Ascending aorta (tissue), 2 donors: ENCODE data around the gene CPED1. TPM values are rescaled to one million over a fixed set of nuclear protein-coding genes. Genes with fewer than 3 reads are reported as not detected.
A peak's percentile ranks its signal among the peaks of the same experiment; 100 is the strongest.
"Not testable (repeated sequence)": the region's sequence is repeated elsewhere in the genome, so short reads cannot be mapped to it uniquely, and the experiment has no call there.

Source experiments
- DNase-seq, 2 donors: peaks; one replicate each; pipeline ENCODE4 v3.0.0-alpha.2; 2019; ENCODE audit warnings: low spot score in 2 of 2
- H3K27ac ChIP-seq, 2 donors: fragments of 200-600 bp; sonication (generic); one replicate each; pipeline ENCODE4 v1.5.1; 2016 to 2017; ENCODE audit warnings: mild to moderate bottlenecking in 1 of 2
- H3K27me3 ChIP-seq: fragments of 200-600 bp; sonication (generic); one replicate; pipeline ENCODE4 v1.5.1; 2017
- H3K36me3 ChIP-seq, 2 donors: fragments of 200-600 bp; sonication (generic); one replicate each; pipeline ENCODE4 v1.5.1; 2016
- H3K4me1 ChIP-seq, 2 donors: fragments of 200-600 bp; sonication (generic); one replicate each; pipeline ENCODE4 v1.5.1; 2016 to 2017; ENCODE audit warnings: mild to moderate bottlenecking in 1 of 2
- H3K4me3 ChIP-seq, 2 donors: fragments of 200-600 bp; sonication (generic); one replicate each; pipeline ENCODE4 v1.5.1; 2016 to 2017; ENCODE audit warnings: mild to moderate bottlenecking in 1 of 2
- H3K9me3 ChIP-seq, 2 donors: fragments of 200-600 bp; sonication (generic); one replicate each; pipeline ENCODE4 v1.5.1; 2016
- CTCF ChIP-seq, 3 experiments: fragments of 200-600 bp in 2 of 3; fragments of 450-650 bp in 1 of 3; sonication (generic) in 2 of 3; IDR thresholded peaks; one replicate each; pipeline ENCODE4 v1.5.1; 2016 to 2019; ENCODE audit warnings: antibody characterized with exemption in 3 of 3, mild to moderate bottlenecking in 1 of 3, moderate library complexity in 1 of 3
- intact Hi-C: fragments of 100-400 bp; cut with DNase I; formaldehyde crosslinking; loops from one replicate; pipeline ENCODE4 v1.15.1; 2023
- total RNA-seq: library from RNA; depleted of rRNA; stranded (reverse); fragments of >200 nt; gene quantifications from one replicate; pipeline ENCODE4 v1.1.0, GENCODE V29; 2016

The CPED1 gene
- total RNA-seq, 1 donor from 2014 or later, result 69.5 TPM

GRCh38 chr7:121286742-121287734 lies 298.5 kb downstream of the CPED1 start:
- H3K4me3 ChIP-seq, result no peak overlapping the region
- TF ChIP-seq CTCF (IDR thresholded peaks at IDR 0.05), result no peak
- intact Hi-C loops, result no loop called here
- H3K27me3 ChIP-seq, result no peaks in the 10 kb centered on the region
- no peak for DNase-seq
- H3K9me3 ChIP-seq, result no peaks in the 10 kb centered on the region
- H3K36me3 ChIP-seq, result peaks cover 8 to 29% of the 10 kb centered on the region in 2 donors
- peak overlapping the region in 1 of 2 donors; percentile 16 for H3K27ac ChIP-seq
- H3K4me1 ChIP-seq, result no peaks in the 10 kb centered on the region

GRCh38 chr7:121288894-121289293 lies 300.4 kb downstream of the CPED1 start:
- Histone ChIP-seq H3K4me3 (no peak overlapping the region), H3K9me3 (no peaks in the 10 kb centered on the region), H3K27me3 (no peaks in the 10 kb centered on the region), H3K36me3 (peaks cover 15 to 28% of the 10 kb centered on the region in 2 donors), H3K27ac (peak overlapping the region in 1 of 2 donors; percentile 21), H3K4me1 (no peaks in the 10 kb centered on the region)
- TF ChIP-seq CTCF (IDR thresholded peaks at IDR 0.05), result no peak
- DNase-seq, result no peak
- intact Hi-C loops, result no loop called here

- DNase-seq, H3K9me3 ChIP-seq, H3K27ac ChIP-seq, H3K4me3 ChIP-seq, H3K4me1 ChIP-seq, intact Hi-C loops, H3K27me3 ChIP-seq: not testable (repeated sequence)
- H3K36me3 ChIP-seq, result peaks cover 13 to 20% of the 10 kb centered on the region in 2 donors
Observed at GRCh38 chr7:121289930-121290329, 301.4 kb downstream of the CPED1 start.

- Histone ChIP-seq H3K9me3 (no peaks in the 10 kb centered on the region), H3K36me3 (peaks cover 11 to 26% of the 10 kb centered on the region in 2 donors), H3K4me3 (no peak overlapping the region), H3K27ac (no peak overlapping the region), H3K27me3 (no peaks in the 10 kb centered on the region), H3K4me1 (no peaks in the 10 kb centered on the region)
- TF ChIP-seq CTCF (IDR thresholded peaks at IDR 0.05), result no peak
- DNase-seq, result no peak
- intact Hi-C loops, result no loop called here
Observed at GRCh38 chr7:121294448-121294992, 306.0 kb downstream of the CPED1 start.

- Histone ChIP-seq H3K4me3 (no peak overlapping the region), H3K9me3 (no peaks in the 10 kb centered on the region), H3K4me1 (no peaks in the 10 kb centered on the region), H3K36me3 (peaks cover 8 to 23% of the 10 kb centered on the region in 2 donors), H3K27ac (no peak overlapping the region), H3K27me3 (no peaks in the 10 kb centered on the region)
- intact Hi-C loops, result no loop called here
- TF ChIP-seq CTCF (IDR thresholded peaks at IDR 0.05), result no peak
- no peak for DNase-seq
Observed at GRCh38 chr7:121297843-121298242, 309.3 kb downstream of the CPED1 start.

- no peak for DNase-seq
- Histone ChIP-seq H3K36me3 (peaks cover 3 to 14% of the 10 kb centered on the region in 2 donors), H3K27ac (no peak overlapping the region), H3K27me3 (no peaks in the 10 kb centered on the region), H3K9me3 (no peaks in the 10 kb centered on the region), H3K4me1 (no peaks in the 10 kb centered on the region), H3K4me3 (no peak overlapping the region)
- intact Hi-C loops, result no loop called here
- TF ChIP-seq CTCF (IDR thresholded peaks at IDR 0.05), result no peak
Observed at GRCh38 chr7:121298831-121299239, 310.3 kb downstream of the CPED1 start.
